NCI-H1417 treated with DMSO at 0.1 percent for 48 hours (cell line): Measurements from ENCODE around the gene MAL.
"Not testable (repeated sequence)": the region's sequence is repeated elsewhere in the genome, so short reads cannot be mapped to it uniquely, and the experiment has no call there.

Experiments used
- DNase-seq: peaks from one replicate; lab custom pipeline; 2025; lab: John Stamatoyannopoulos, UW

The MAL gene

DNA sequence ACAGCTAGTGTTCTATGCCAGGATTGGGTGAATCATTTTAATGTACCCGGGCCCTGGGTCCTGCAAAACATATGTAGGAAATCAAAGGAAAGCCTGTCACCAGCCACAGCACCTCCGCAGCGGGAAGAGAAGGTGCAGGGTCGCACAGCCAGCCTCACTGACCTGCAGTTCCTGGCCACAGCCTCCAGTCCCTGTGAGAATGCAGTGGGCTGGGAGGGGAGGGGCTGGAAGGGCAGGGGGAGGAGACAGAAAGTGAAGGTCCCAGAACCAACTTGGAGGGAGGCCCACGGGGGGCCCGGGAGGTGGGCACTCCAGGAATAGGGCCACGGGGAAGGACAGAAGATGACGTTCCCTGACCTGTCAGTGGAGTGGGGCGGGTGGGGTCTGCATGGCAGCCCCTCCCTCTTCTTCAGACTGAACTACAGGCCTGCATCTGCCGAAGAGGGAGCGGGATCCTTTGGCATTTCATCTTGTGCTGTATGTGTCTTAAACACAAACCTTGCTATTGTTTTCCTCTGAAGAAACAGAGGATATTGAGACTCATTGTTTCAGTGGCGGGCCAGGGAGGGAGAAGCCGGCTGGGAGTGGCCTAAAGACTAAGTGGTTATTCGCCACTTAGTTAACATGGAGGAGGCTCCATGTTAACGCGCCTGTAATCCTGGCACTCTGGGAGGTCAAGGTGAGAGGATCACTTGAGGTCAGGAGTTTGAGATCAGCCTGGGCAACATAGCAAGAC, 7.5 kb downstream of the MAL start:
- no peak for DNase-seq

DNA sequence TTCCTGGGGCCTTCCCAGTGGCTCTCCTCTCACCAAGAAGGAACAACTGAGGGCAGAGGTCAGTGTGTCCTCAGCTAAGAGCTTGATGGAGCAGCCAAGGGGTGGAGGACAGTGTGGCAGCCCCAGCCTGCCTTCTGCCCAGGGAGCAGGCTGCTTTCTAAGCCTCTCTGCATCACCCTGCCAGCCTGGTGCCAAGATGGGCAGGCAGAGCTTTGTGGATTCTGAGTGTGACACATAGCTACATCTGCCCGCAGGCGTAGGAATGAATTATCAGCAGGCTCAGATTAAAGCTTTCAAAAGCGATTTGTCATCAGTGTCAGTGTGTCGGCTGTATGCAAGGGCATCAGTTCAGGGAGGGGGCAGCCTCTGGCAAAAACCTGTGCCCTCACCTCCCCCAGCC, 8.7 kb downstream of the MAL start:
- DNase-seq, result no peak

GRCh38 chr2:95034818-95035217, 9.3 kb downstream of the MAL start:
- no peak for DNase-seq

DNA sequence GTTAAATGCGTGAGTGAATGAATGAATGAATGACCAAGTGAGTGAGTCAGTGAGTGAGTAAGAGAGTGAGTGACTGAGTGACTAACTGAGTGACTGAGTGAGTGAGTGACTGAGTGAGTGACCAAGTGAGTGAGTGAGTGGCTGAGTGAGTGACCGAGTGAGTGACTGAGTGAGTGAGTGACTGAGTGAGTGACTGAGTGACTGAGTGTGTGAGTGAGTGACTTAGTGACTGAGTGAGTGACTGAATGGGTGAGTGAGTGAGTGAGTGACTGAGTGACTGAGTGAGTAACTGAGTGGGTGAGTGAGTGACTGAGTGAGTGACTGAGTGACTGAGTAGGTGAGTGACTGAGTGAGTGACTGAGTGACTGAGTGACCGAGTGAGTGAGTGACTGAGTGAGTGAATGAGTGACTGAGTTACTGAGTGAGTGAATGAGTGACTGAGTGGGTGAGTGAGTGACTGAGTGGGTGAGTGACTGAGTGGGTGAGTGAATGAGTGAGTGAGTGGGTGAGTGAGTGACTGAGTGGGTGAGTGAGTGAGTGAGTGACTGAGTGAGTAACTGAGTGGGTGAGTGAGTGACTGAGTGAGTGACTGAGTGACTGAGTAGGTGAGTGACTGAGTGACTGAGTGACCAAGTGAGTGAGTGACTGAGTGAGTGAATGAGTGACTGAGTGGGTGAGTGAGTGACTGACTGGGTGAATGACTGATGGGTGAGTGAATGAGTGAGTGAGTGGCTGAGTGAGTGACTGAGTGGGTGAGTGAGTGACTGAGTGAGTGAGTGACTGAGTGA, 11.3 kb downstream of the MAL start:
- DNase-seq, result no peak

GRCh38 chr2:95037384-95037839, 11.9 kb downstream of the MAL start:
- no peak for DNase-seq

DNA sequence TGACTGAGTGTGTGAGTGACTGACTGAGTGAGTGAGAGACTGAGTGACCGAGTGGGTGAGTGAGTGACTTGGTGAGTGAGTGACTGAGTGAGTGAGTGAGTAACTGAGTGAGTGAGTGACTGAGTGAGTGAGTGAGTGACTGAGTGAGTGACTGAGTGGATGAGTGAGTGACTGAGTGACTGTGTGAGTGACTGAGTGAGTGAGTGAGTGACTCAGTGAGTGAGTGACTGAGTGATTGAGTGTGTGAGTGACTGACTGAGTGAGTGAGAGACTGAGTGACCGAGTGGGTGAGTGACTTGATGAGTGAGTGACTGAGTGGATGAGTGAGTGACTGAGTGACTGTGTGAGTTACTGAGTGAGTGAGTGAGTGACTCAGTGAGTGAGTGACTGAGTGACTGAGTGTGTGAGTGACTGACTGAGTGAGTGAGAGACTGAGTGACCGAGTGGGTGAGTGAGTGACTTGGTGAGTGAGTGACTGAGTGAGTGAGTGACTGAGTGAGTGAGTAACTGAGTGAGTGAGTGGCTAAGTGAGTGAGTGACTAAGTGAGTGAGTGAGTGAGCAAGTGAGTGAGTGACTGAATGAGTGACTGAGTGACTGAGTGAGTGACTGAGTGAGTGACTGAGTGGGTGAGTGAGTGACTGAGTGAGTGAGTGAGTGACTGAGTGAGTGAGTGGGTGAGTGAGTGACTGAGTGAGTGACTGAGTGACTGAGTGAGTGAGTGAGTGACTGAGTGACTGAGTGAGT, 12.5 kb downstream of the MAL start:
- not testable (repeated sequence) for DNase-seq

DNA sequence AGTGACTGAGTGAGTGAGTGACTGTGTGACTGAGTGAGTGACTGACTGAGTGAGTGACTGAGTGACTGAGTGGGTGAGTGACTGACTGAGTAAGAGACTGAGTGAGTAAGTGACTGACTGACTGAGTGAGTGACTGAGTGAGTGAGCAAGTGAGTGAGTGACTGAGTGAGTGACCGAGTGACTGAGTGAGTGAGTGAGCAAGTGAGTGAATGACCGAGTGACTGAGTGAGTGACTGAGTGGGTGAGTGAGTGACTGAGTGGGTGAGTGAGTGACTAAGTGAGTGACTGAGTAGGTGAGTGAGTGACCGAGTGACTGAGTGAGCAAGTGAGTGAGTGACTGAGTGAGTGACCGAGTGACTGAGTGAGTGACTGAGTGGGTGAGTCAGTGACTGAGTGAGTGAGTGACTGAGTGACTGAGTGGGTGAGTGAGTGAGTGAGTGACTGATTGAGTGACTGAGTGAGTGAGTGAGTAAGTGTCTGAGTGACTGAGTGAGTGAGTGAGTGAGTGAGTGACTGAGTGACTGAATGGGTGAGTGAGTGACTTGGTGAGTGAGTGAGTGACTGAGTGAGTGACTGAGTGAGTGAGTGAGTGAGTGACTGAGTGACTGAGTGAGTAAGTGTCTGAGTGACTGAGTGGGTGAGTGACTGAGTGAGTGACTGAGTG, 13.3 kb downstream of the MAL start:
- no peak for DNase-seq

DNA sequence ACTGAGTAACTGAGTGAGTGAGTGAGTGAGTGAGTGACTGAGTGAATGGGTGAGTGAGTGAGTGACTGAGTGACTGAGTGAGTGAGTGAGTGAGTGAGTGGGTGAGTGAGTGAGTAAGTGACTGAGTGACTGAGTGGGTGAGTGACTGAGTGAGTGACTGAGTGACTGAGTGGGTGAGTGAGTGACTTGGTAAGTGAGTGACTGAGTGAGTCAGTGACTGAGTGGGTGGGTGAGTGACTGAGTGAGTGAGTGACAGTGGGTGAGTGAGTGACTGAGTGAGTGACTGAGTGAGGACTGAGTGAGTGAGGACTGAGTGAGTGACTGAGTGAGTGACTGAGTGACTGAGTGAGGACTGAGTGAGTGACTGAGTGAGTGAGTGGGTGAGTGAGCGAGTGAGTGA, 13.9 kb downstream of the MAL start:
- DNase-seq, result no peak

GRCh38 chr2:95039978-95040377, 14.5 kb downstream of the MAL start:
- DNase-seq, result no peak

GRCh38 chr2:95040426-95040825, 14.9 kb downstream of the MAL start:
- no peak for DNase-seq

GRCh38 chr2:95041060-95041823, 15.7 kb downstream of the MAL start:
- DNase-seq, result no peak

DNA sequence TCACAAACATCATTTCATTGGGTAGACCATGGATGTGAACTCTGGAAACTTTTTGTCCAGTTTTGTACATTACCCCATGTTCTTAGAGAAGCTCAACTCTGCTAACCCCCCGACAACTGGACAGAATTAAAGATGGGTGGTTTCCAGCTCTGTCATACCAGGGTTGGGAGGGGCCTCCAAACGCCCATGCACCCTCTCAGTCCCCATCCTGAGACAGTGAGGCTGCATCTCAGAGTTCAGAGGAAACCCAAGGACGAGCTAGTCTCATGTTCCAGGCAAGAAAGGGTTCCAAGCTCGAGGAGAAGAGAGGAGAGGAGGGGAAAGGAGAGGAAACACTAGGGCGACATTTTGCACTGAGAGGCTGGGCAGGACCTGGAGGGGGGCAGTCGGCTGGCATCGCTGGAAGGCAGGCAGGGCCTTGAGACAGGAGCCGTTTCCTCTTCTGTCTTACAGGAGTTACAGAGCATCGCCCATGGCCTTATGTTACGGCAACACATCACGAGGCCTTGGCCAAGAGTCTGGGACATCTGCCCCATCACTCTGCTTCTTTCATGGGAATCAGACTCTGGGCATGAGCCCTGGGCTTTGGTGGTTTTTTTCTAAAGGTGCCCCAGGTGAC, 16.4 kb downstream of the MAL start:
- no peak for DNase-seq

- DNase-seq, result peak; percentile 35
These were observed 17.2 kb downstream of the MAL start for GRCh38 chr2:95042472-95043271.

- DNase-seq, result no peak
These were observed 18.0 kb downstream of the MAL start for GRCh38 chr2:95043300-95044093.

DNA sequence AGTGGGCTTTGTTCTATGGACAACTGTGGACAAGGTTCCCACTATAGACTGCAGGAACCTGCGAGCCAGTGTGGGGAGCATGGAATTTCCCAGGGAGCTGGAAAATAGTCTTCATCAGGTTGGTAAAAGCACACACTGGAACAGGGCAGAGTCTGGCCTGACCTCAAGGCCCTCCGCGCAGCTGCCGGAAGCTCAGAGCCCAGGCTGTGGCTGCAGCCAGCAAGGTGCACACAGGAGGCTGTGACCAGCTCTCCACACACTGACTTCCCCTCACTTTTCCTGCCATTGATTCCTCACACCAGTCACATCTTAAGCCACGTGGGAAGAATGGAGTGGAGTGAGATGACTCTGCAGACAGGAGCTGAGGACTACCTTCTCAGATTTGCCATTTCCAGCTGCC, 19.1 kb downstream of the MAL start:
- DNase-seq, result no peak

GRCh38 chr2:95046371-95047112, 21.0 kb downstream of the MAL start:
- DNase-seq, result no peak

GRCh38 chr2:95047629-95048510, 22.4 kb downstream of the MAL start:
- DNase-seq, result peak; percentile 24
